ENCODE data around the gene PPM1F. TPM values are rescaled to one million over a fixed set of nuclear protein-coding genes. Genes with fewer than 3 reads are reported as not detected.
A peak's percentile ranks its signal among the peaks of the same experiment; 100 is the strongest.

Gene PPM1F
- total RNA-seq, 1 donor from 2014 or later = 17.5 TPM

- Histone ChIP-seq H3K9me3 (replicated peaks) (no peaks in the 10 kb centered on the region), H3K4me1 (no peaks in the 10 kb centered on the region), H3K36me3 (no peaks in the 10 kb centered on the region), H3K4me3 (no peak overlapping the region), H3K27me3 (ENCODE audit: low read depth) (peaks cover 30% of the 10 kb centered on the region), H3K27ac (replicated peaks) (no peak overlapping the region)
- intact Hi-C loops (cut with micrococcal nuclease) = no loop called here
- DNase-seq = no peak
- no peak for TF ChIP-seq CTCF (IDR thresholded peaks at IDR 0.05; ENCODE audit: borderline replicate concordance)
Measured at GRCh38 chr22:21990445-21991303, 38.0 kb upstream of the PPM1F start.

DNA sequence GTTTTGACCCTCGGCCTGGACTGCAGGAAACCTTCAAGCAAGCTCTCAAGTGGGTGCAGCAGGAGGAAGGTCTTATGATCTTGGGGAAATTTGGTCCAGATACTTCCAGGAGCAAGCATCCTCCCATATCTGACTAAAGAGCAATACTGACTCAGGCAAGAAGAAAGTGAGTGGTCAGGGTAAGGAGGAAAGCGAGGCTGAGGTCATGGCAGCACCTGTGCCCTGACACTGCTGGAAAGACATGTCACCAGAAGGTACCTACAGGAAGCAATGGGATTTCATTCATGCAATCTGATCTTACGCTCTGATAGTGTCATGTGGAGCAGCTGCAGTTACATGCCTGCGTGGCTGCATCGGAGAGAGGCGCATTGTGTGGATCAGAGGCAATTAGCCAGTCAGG is 36.4 kb upstream of the PPM1F start:
- H3K9me3 ChIP-seq (replicated peaks) = no peaks in the 10 kb centered on the region
- peaks cover 30% of the 10 kb centered on the region for H3K27me3 ChIP-seq (ENCODE audit: low read depth)
- H3K4me3 ChIP-seq = no peak overlapping the region
- no peaks in the 10 kb centered on the region for H3K36me3 ChIP-seq
- no peak for TF ChIP-seq CTCF (IDR thresholded peaks at IDR 0.05; ENCODE audit: borderline replicate concordance)
- no peak for DNase-seq
- H3K27ac ChIP-seq (replicated peaks) = no peak overlapping the region
- intact Hi-C loops (cut with micrococcal nuclease) = no loop called here
- no peaks in the 10 kb centered on the region for H3K4me1 ChIP-seq

DNA sequence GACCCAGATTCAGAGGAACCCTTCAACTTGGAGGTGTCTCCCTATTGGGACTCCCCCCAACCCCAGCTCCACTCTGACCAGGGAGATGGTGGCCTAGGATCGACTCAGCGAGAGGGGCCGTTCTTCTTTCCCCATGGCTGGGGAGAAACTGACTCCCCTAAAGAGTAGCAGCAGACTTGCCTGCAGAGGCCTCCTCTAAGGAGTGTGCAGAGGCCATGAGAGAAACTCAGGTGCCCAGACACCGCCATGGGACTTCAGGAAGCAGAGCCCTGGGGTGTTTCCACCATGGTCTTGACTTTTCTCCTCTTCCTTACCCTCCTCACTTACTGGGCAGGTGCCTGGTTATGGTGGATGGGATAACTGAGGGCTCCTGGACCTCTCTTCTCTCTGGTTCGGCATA is 32.6 kb upstream of the PPM1F start:
- intact Hi-C loops (cut with micrococcal nuclease) = no loop called here
- Histone ChIP-seq H3K9me3 (replicated peaks) (no peaks in the 10 kb centered on the region), H3K27me3 (ENCODE audit: low read depth) (peaks cover 6% of the 10 kb centered on the region), H3K4me1 (peaks cover 23% of the 10 kb centered on the region), H3K4me3 (no peak overlapping the region), H3K36me3 (no peaks in the 10 kb centered on the region), H3K27ac (replicated peaks) (no peak overlapping the region)
- DNase-seq = no peak
- no peak for TF ChIP-seq CTCF (IDR thresholded peaks at IDR 0.05; ENCODE audit: borderline replicate concordance)

DNA sequence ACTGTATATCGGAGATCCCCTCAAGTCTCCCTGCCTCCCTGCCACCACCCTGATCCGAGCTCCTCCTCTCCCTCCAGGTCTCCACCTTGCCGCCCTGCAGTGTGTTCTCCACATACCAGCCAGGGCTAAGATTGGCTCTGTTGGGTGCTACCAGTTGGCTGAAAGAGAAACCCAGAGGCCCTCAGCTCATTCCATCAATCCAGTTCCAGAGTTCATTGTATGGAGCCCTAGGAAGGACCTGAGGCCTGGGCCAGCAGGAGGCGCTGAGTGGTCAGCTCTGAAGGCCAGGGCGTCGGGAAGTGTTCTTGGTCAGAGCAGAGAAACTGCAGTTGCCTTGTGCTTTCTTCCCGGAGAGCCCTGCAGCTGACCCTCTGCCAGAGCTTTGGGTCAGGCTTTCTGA is 32.1 kb upstream of the PPM1F start:
- Histone ChIP-seq H3K9me3 (replicated peaks) (no peaks in the 10 kb centered on the region), H3K36me3 (no peaks in the 10 kb centered on the region), H3K27me3 (ENCODE audit: low read depth) (peaks cover 2% of the 10 kb centered on the region), H3K4me3 (no peak overlapping the region), H3K4me1 (peaks cover 23% of the 10 kb centered on the region), H3K27ac (replicated peaks) (no peak overlapping the region)
- intact Hi-C loops (cut with micrococcal nuclease) = no loop called here
- no peak for DNase-seq
- peak; percentile 14 for TF ChIP-seq CTCF (IDR thresholded peaks at IDR 0.05; ENCODE audit: borderline replicate concordance)

DNA sequence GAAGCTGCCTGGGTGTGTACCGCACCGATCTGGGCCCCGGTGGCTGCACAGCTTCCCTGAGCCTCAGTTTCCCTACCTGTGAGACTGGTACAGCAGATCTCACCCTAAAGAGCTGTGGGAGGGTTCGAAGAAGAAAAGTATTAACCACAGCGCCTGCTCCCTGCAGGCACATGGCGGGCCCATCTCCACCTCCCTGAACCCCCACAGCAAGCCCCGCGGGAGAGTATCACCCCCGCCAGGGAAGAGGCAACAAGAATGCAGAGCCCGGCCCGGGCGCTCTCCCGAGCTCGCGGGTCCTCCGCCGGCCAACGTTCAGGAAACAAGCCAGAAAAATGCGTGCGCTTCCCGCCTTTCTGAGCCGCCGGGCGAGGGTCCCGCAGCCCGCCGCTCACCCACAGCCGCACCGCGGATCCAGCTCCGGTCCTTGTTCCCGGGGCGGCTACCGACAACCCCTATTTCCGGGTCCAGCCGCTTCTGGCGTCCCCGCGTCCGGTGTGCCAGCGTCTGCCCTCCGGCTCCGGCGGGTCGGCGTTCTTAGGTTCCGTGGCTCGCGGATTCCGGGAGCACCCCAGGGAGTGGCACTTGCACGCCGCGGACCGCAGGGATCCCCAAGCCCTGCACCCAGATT is 29.8 kb upstream of the PPM1F start, which contains the start of gene TOP3B:
TOP3B (minus strand) TSS at position 450 of the 628 bp plus-strand sequence. CDS start 7,078 bp downstream, outside the sequence.
- intact Hi-C loops (cut with micrococcal nuclease) = no loop called here

More for the DNA sequence above, 29.8 kb upstream of the PPM1F start, which contains the start of gene TOP3B:
- no peaks in the 10 kb centered on the region for H3K27me3 ChIP-seq (ENCODE audit: low read depth)
- peaks cover 23% of the 10 kb centered on the region for H3K4me1 ChIP-seq
- DNase-seq = peak; percentile 84
- H3K27ac ChIP-seq (replicated peaks) = peak within 1 kb of the TSS; percentile 89
- no peaks in the 10 kb centered on the region for H3K9me3 ChIP-seq (replicated peaks)
- no peak for TF ChIP-seq CTCF (IDR thresholded peaks at IDR 0.05; ENCODE audit: borderline replicate concordance)
- H3K4me3 ChIP-seq = peak within 1 kb of the TSS; percentile 89
- no peaks in the 10 kb centered on the region for H3K36me3 ChIP-seq
